Kidney tubule cell (primary cell): ENCODE measurements around the gene TPM3.
"Not testable (repeated sequence)": the region's sequence is repeated elsewhere in the genome, so short reads cannot be mapped to it uniquely, and the experiment has no call there.

Source experiments
- DNase-seq: peaks from one replicate; pipeline ENCODE4 v3.0.0-alpha.2; 2018; ENCODE audit warnings: low spot score

Gene TPM3

GRCh38 chr1:154191990-154192461 is at the start of gene TPM3:
Gene TPM3 (minus strand): TSS chr1:154192100. CDS start chr1:154192018, 82 bp downstream.
- DNase-seq = no peak

GRCh38 chr1:154240294-154240833 is 48.5 kb upstream of the TPM3 start:
- DNase-seq = no peak

- DNase-seq = no peak
Measured at GRCh38 chr1:154239491-154239890, 47.6 kb upstream of the TPM3 start.

- DNase-seq = no peak
Measured at GRCh38 chr1:154237880-154238506, 46.1 kb upstream of the TPM3 start.

GRCh38 chr1:154237435-154237834 is 45.5 kb upstream of the TPM3 start:
- DNase-seq = no peak

- DNase-seq = no peak
Measured at GRCh38 chr1:154236855-154237254, 45.0 kb upstream of the TPM3 start.

- not testable (repeated sequence) for DNase-seq
Measured at GRCh38 chr1:154233127-154233526, 41.2 kb upstream of the TPM3 start.

- DNase-seq = not testable (repeated sequence)
Measured at GRCh38 chr1:154231112-154231511, 39.2 kb upstream of the TPM3 start.

- DNase-seq = no peak
Measured at GRCh38 chr1:154225370-154225769, 33.5 kb upstream of the TPM3 start.

- DNase-seq = no peak
Measured at GRCh38 chr1:154223621-154224020, 31.7 kb upstream of the TPM3 start.

GRCh38 chr1:154222918-154223317 is 31.0 kb upstream of the TPM3 start:
- DNase-seq = no peak

GRCh38 chr1:154222518-154222917 is 30.6 kb upstream of the TPM3 start:
- no peak for DNase-seq

- peak; percentile 43 for DNase-seq
Measured at GRCh38 chr1:154221278-154222001, 29.5 kb upstream of the TPM3 start.

- no peak for DNase-seq
Measured at GRCh38 chr1:154220970-154221277, 29.0 kb upstream of the TPM3 start.

- DNase-seq = peak; percentile 100
Measured at GRCh38 chr1:154220071-154220969, 28.4 kb upstream of the TPM3 start, which contains the start of gene UBAP2L. Gene UBAP2L (plus strand): TSS chr1:154220955. CDS start chr1:154225124, 4,169 bp downstream.

- DNase-seq = peak; percentile 28
Measured at GRCh38 chr1:154219541-154219940, 27.6 kb upstream of the TPM3 start.

GRCh38 chr1:154218545-154218944 is 26.6 kb upstream of the TPM3 start:
- no peak for DNase-seq

- DNase-seq = peak; percentile 80
Measured at GRCh38 chr1:154213274-154213673, 21.4 kb upstream of the TPM3 start.

GRCh38 chr1:154212083-154212482 is 20.2 kb upstream of the TPM3 start:
- DNase-seq = no peak

GRCh38 chr1:154208677-154209388 is 16.9 kb upstream of the TPM3 start:
- DNase-seq = no peak

GRCh38 chr1:154207262-154207661 is 15.4 kb upstream of the TPM3 start:
- DNase-seq = no peak

- peak; percentile 53 for DNase-seq
Measured at GRCh38 chr1:154206196-154206595, 14.3 kb upstream of the TPM3 start, which contains the start of gene CFAP141. Gene CFAP141 (minus strand): TSS chr1:154206333. CDS start chr1:154206307, 26 bp downstream.
